NB4 (cell line): ENCODE results near the gene NALCN.

ENCODE experiments used
- DNase-seq: peaks from one replicate; pipeline ENCODE4 v3.0.0; 2010; ENCODE audit warnings: low read depth
- H3K4me3 ChIP-seq: one replicate; pipeline ENCODE4 v1.5.1; 2011; ENCODE audit warnings: mild to moderate bottlenecking, low read depth, low read length, moderate library complexity
- MAX ChIP-seq: IDR thresholded peaks from 2 replicates; pipeline ENCODE4 v1.6.1; 2011; ENCODE audit warnings: low read depth, low read length
- MYC ChIP-seq: IDR thresholded peaks from 2 replicates; pipeline ENCODE4 v1.6.1; 2011; ENCODE audit warnings: low read depth, low read length
- POLR2A ChIP-seq: IDR thresholded peaks from 2 replicates; pipeline ENCODE4 v1.6.1; 2011; ENCODE audit warnings: mild to moderate bottlenecking; ENCODE audit not compliant: insufficient read length; ENCODE audit errors: extremely low read depth
- TF ChIP-seq, protein P1 (sequence below): IDR thresholded peaks from one replicate; pipeline ENCODE4 v1.5.1; 2012; ENCODE audit warnings: low read depth, low read length

Gene NALCN

GRCh38 chr13:101146101-101146898, 270.0 kb downstream of the NALCN start:
- DNase-seq = no peak
- no peak overlapping the region for H3K4me3 ChIP-seq
- no peak for TF ChIP-seq MYC
- TF ChIP-seq, protein P1, sequence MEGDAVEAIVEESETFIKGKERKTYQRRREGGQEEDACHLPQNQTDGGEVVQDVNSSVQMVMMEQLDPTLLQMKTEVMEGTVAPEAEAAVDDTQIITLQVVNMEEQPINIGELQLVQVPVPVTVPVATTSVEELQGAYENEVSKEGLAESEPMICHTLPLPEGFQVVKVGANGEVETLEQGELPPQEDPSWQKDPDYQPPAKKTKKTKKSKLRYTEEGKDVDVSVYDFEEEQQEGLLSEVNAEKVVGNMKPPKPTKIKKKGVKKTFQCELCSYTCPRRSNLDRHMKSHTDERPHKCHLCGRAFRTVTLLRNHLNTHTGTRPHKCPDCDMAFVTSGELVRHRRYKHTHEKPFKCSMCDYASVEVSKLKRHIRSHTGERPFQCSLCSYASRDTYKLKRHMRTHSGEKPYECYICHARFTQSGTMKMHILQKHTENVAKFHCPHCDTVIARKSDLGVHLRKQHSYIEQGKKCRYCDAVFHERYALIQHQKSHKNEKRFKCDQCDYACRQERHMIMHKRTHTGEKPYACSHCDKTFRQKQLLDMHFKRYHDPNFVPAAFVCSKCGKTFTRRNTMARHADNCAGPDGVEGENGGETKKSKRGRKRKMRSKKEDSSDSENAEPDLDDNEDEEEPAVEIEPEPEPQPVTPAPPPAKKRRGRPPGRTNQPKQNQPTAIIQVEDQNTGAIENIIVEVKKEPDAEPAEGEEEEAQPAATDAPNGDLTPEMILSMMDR = no peak
- no peak for TF ChIP-seq MAX

DNA sequence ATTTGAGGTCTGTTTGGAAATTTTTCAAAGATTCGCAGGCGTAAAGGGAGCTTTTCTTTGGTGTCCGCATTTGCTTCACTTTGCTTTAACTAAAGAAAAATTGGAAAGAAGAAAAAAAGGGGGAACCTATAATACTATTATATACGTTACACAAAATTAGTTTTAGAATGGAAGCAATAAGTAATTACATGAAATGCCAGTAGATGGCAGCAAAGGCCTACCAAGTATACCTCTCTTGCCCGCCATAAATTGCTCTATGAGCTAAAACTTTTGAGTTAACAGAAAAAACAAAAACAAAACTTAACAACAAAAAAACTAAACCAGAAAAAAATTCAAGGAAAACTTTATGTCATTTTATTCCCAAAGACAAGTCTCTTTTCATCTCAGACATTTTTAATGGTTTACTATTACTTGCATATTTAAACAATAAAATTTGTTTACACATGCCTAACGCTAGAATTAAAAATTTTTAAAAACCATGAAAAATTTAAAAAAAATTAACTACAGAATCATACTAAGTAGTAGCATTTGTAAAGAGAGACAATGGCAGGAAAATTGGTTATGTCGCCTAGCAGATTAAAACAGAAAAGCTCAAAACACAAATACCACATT, 271.4 kb downstream of the NALCN start:
- DNase-seq = peak; percentile 70
- TF ChIP-seq MAX = no peak
- no peak for TF ChIP-seq POLR2A
- TF ChIP-seq, protein P1 = peak; percentile 43
- no peak for TF ChIP-seq MYC
- no peak overlapping the region for H3K4me3 ChIP-seq

- H3K4me3 ChIP-seq = no peak overlapping the region
- TF ChIP-seq, protein P1 = no peak
- TF ChIP-seq MAX (no peak), POLR2A (no peak), MYC (no peak)
- DNase-seq = no peak
Observed at GRCh38 chr13:101140936-101141335, 275.4 kb downstream of the NALCN start.

DNA sequence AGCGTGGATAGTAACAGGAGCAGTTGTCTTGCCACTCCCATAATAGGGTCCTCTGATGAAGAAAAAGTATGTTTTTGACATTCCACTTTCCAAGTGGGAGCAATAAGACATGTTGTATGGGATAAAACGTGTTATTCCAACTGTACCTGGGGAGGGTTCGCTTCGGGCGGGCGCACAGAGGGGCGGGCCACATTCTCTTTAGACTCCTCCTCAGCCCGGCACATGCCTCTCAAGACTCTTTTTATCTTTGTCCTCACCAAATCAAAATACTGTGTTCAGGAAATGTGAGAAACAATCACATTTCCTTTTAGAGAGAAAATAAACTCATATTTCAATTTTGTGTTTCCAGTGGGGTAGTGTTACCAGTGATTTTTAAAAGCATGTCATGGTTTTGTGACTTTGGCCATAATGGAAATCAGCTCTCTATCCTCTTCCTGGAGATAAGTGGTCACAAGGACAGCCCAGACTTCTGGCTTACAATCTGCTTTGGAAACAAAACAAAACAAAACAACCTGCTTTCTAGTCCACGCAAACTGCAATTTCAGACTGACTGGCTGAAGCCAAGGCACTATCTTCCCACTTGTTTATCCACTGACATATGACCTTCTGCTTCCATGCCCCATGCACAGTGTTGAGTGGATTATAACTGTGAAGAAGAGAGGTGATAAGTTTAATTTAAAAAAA, 276.1 kb downstream of the NALCN start:
- DNase-seq = no peak
- TF ChIP-seq, protein P1 = no peak
- TF ChIP-seq POLR2A = no peak
- TF ChIP-seq MAX = no peak
- no peak overlapping the region for H3K4me3 ChIP-seq

DNA sequence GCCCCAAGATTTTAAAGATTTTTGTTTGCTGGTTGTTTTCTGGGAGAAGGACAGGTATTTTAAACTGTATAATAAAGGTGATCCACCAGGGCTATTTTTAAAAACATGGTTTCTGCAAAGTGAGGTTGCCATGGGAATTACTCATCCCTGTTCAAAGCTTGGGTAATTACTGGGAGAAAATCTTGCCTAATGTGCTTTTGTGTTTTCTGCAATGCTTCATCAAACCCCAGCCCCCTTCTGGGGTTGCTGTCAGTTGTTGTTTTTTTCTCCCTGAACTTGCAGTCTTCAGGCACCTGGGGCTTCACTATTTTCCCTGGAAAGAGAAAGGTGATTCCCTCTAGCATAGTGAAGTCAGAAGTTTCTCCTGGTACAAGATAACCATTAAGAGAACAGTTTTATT, 277.2 kb downstream of the NALCN start:
- DNase-seq = no peak
- no peak for TF ChIP-seq MAX
- TF ChIP-seq POLR2A = no peak
- TF ChIP-seq, protein P1 = no peak
- TF ChIP-seq MYC = no peak
- no peak overlapping the region for H3K4me3 ChIP-seq
